Loucy (cell line): ENCODE data around the gene ENPP5.

Source experiments
- EZH2phosphoT487 ChIP-seq: fragments of 200-600 bp; IDR thresholded peaks from 2 replicates; pipeline ENCODE4 v1.6.1; 2018; ENCODE audit warnings: antibody characterized with exemption, mild to moderate bottlenecking, moderate library complexity, borderline replicate concordance
- TF ChIP-seq, protein P1 (sequence below): fragments of 200-600 bp; sonication (generic); conservative IDR thresholded peaks from 2 replicates; pipeline ENCODE4 v1.5.1; 2014; ENCODE audit warnings: mild to moderate bottlenecking, antibody characterized with exemption, low read length

- TF ChIP-seq, protein P1, sequence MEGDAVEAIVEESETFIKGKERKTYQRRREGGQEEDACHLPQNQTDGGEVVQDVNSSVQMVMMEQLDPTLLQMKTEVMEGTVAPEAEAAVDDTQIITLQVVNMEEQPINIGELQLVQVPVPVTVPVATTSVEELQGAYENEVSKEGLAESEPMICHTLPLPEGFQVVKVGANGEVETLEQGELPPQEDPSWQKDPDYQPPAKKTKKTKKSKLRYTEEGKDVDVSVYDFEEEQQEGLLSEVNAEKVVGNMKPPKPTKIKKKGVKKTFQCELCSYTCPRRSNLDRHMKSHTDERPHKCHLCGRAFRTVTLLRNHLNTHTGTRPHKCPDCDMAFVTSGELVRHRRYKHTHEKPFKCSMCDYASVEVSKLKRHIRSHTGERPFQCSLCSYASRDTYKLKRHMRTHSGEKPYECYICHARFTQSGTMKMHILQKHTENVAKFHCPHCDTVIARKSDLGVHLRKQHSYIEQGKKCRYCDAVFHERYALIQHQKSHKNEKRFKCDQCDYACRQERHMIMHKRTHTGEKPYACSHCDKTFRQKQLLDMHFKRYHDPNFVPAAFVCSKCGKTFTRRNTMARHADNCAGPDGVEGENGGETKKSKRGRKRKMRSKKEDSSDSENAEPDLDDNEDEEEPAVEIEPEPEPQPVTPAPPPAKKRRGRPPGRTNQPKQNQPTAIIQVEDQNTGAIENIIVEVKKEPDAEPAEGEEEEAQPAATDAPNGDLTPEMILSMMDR = no peak
- TF ChIP-seq EZH2phosphoT487 = no peak
Measured at GRCh38 chr6:46115634-46116033, 55.1 kb downstream of the ENPP5 start.
